Stimulated activated CD4-positive, alpha-beta T cell treated with anti-CD3 and anti-CD28 coated beads, TNF-alpha, amount 100 ng/mL, for 48 hours (primary cell): ENCODE results near the gene CHMP2A.
A peak's percentile ranks its signal among the peaks of the same experiment; 100 is the strongest.

Source experiments
- DNase-seq, 3 donors: peaks; one replicate each; pipeline ENCODE4 v3.0.0-alpha.2; 2020; ENCODE audit warnings: low read depth in 3 of 3

Gene CHMP2A

GRCh38 chr19:58569943-58570670 lies 15.2 kb upstream of the CHMP2A start:
- no peak for DNase-seq

GRCh38 chr19:58569191-58569942 lies 14.5 kb upstream of the CHMP2A start:
- no peak for DNase-seq

DNA sequence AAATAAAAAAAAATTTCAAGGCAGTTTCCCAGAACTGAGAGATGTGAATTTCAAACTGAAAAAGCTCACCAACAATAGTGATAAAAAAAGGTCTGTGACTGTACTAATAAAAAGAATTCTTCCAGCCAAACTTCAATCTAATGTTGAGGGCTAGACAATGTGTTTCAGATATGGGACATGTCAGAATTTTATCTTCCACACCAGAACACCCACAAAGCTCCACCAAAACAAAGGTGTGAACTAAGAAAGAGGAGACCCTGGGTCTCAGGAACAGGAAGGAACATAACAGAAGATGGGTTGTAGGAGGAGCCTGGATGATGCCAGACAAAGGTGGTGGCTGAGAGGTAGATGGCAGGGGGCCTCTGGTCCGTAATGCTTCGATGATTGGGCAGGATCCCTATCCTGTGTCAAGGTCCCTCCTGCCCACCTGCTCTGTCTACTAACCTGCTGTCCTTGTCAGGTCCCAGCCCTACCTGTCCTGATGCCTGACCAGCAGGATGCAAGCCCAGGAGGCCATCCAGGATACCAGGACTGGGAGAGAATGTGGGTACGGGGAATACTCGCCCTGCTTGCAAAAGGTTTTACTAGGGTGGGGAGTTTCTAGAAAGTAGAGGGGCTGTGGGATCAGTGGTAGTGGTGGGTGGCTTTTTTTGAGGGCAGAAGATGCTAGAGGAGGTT lies 13.7 kb upstream of the CHMP2A start:
- no peak for DNase-seq

DNA sequence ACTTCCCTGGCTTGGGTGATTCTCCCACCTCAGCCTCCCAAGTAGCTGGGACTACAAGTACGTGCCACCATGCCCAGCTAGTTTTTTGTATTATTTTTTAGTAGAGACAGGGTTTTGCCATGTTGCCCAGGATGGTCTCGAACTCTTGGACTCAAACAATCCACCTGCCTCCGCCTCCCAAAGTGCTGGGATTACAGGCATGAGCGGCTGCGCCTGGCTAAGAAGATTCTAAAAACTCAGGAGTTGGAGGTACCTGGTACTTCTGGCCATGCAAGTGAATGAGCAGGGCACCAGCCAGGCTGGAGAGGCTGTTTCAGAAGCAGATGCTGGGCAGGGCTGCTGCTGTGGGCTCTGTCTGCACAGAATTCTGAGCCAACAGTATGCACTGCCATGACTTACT lies 12.1 kb upstream of the CHMP2A start:
- DNase-seq: no peak

GRCh38 chr19:58563823-58564222 lies 8.9 kb upstream of the CHMP2A start:
- no peak for DNase-seq

DNA sequence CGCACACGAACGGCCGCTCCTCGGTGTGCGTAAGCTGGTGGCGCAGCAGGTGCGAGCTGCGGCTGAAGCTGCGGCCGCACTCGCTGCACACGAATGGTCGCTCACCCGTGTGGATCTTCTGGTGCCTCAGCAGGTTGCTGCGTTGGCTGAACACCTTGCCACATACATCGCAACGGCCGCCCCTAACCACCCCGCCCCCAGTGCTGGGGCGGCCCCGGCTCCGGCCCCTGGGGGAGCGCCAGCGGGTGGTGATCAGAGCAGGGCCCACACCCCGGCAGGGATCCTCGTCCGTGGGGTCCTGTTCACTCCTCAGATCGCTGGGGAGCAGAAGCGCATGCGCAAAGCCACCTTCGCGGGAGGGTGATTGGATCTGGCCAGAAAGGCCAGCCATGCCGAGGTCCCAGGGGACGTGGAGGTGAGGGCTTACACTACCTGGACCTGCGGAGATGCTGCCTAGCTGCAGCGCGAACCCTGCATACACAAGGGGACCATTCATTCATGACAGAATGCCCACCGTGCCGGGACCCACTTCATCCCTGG lies 8.2 kb upstream of the CHMP2A start:
- no peak for DNase-seq

- DNase-seq: no peak
These were observed 7.5 kb upstream of the CHMP2A start for GRCh38 chr19:58562122-58563033.

DNA sequence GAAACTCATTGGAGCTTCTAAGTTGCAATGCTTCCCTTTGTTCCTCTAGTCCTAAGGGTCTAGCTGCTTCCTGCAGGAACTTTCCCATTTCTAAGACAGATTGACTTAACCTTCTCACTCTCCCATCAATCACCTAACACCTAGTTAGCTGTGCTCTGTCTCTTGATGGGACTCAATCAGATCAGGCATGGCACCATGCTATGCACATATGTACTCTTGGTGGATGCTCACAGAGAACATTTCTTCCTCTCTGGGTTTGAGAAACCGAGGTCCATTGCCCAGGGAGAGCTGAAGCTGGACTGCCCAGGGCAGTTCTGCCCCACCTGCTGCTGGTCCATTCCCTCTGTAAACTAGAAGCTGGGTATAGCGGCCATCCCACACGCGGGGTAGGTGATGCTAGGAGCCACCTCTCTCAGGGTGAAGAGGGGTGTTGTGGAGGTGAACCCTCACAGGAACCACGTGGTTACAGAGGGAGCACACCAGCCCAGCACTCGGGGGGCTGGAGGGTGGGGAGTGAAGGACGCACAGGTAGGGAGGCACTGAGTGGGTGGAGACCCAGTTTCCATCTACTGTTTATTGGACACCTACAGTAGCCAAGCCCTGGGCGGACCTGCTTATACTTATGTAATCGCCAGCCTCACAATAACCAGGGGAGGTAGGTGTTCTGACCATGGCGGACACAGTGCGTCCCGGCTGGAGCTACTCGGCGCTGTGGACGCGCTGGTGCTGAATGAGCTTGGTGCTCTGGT lies 6.6 kb upstream of the CHMP2A start:
- DNase-seq: no peak

DNA sequence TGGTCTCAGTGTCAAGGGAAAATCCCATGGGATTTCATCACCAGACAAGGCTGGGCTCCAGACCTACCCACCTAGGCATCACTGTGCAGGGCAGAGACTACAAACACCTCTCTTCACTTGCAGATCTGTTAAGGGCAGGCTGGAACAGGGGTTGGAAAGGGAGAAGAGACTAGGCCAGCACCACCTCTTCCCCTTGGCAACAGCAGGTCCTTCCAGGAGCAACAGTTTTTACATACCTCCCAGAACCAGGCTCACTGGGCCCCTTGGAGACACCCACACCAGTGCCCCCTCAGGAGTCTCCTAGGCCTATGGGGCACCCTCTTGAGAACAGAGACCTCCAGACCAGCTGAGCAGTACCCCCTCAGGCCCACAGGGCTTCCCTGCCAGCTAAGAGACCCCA lies 6.0 kb upstream of the CHMP2A start:
- DNase-seq: no peak

DNA sequence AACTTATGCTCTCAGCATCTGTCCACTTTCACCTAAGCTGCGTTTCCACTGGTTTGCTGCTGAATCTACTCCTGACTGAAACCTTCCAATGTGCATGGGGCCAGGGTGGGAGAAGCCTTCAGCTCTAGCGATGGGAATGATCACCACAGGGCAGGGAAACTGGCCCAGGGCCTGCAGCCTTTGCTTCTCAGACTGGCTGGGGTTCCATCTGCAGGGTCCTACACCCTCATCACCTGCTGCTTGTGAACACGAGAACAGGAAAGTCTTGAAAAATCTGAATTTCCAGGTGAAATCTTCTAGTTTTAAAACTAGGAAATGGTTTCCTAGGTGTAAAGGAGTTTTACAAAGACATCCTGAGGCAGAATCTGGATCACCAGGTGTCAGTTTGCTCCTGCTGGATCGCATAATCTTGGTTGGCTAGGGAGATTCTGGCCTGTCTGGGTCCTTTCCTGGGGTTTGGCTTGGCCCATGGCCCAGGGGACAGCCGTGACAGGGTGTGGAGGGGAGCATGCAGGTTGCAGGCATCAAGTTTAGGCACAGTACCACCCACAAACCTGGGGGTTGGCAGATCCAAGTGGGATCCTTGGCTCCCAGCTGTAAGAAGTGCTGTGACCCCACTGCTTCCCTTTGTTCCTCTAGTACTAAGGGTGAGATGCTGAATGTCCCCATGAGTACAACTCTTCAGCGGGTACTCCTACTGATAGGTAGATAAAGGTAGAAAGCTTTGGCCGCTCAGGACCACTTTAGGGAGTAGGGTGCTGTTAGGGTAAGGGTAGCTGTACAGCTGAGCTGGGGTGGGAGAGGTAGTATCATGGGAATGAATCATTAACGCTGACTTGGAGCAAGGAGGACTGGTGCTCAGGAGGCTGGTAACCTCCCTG lies 5.3 kb upstream of the CHMP2A start:
- DNase-seq: no peak

- DNase-seq: peak; percentile 62 to 72 (median 70)
These were observed 4.5 kb upstream of the CHMP2A start for GRCh38 chr19:58559275-58560006.

GRCh38 chr19:58558623-58559274 lies 3.8 kb upstream of the CHMP2A start:
- peak; percentile 99 for DNase-seq

- DNase-seq: peak in 1 of 3 donors; percentile 60
These were observed 3.2 kb upstream of the CHMP2A start, which contains the start of gene UBE2M for GRCh38 chr19:58558066-58558622. Gene UBE2M, minus strand, starts transcription at chr19:58558611. Its CDS starts 230 bp downstream, at chr19:58558381.

DNA sequence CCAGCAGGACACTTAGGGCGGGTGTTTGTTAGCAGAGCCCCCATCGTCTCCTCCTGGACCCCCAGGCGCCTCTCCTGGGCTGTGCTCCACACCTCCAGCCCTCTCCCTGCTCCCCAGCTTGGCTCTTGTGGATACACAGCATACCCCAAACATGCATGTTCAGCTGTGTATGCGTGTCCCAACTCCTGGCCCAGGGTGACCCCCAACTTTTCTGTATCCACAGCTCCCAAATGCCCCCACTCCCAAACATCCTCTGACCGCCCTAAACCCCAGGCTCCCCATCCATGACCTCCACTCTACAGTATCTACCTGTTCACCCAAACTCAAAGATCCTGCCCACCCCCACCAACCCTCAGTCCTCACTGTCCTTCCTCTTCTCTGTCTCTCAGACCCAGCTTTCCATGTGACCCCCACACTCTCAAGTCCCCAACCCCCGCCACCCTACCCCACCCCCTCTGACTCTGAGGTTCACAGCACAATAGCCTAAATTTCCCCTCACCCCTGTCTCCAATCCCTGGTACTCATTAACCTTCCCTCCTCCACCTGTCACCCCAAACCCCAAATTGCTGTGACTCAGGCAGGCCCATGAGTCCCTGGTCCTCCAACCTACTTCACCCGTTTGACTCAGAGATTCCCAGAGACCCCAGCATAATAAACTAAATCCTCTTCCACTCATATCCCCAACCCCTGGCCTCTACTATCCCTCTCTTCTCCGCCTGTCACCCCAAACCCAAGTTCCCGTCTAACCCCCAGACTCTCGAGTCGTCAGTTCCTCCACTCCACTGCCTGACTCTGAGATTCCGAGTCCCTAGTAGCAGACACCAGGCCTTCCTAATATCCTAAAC lies 2.5 kb upstream of the CHMP2A start:
- no peak for DNase-seq

DNA sequence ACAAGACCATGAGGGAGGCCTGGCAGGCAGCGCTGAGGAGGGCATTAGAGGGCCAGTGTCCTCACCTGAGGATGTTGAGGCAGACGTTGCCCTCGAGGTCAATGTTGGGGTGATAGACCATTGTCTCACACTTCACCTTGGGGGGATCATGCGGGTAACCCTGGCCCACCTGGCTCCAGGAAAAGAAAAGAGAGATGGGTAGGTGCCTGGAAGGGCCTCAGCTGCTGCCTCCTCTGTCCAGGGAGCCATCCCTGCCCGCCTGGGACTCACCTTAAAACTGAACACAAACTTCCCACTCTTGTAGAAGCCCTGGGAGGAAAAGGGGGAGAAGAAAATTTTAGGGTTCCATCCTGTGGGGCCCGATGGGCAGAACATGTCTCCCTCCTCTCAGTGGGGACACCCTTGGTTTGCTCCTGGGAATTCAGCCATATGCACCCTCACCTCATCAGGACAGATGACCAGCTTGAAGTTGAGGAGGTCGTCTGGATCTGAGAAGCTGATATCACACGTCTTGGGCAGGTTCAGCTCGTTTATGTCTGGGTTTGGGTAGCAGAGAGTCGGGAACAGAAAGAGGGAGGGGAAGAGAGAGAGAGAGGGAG lies 1.8 kb upstream of the CHMP2A start:
- no peak for DNase-seq

DNA sequence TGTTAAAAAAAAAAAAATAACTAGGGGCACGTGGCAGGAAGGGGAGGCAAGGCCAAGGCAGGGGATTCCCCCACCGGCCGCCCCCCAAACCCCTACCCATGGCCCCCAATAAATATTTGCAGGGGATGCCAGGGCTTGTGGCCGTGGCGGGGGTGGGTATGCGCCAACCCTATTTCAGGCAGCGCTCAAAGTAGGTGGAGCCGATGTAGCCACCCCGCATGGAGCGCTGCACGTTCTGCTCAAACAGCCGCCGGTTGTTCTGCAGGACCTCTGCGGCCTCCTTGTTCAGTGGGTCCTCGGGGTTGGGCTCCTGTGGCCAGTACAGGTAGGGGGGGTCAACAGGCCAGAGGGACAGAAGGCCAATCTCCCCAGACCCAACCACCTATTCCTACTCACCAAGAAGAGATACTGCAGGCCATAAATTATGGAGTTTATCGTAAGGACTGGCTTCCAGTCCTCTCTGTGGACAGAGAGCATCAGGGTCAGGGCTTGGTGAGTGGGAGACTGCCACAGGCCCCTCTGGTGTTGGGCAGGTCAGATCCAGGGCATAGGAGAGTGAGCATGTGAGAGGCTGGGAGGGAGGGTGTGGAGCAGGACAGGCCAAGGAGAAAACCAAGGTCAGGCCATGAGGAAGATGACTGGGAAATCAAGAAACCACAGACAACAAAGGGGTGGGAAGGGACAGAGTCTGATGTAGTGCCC lies 1.2 kb upstream of the CHMP2A start:
- DNase-seq: no peak
